ENCODE results near the gene BORCS6. TPM values are rescaled to one million over a fixed set of nuclear protein-coding genes. Genes with fewer than 3 reads are reported as not detected.
A peak's percentile ranks its signal among the peaks of the same experiment; 100 is the strongest.

The BORCS6 gene
- total RNA-seq, 1 experiment from 2014 or later = 6.4 TPM

DNA sequence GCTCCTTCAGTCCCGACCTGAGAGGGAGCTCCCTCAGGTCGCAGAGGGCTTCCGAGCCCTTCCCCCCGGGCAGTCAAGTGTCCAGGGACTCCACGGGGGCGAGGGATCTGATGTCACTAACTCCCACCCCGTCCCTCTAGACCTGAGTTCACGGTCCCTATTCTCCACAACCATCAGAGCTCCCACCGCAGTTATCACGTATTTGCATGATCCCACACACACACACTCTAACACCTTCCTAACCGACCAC is 34.1 kb downstream of the BORCS6 start:
- ATAC-seq = no peak; the same call in 1 of the 2 replicates
- Histone ChIP-seq H3K27ac (ENCODE audit: low read depth, low read length) (peak overlapping the region; percentile 56), H3K9me2 (ENCODE audit: insufficient read depth) (no peaks in the 10 kb centered on the region), H3K9ac (ENCODE audit: low read length) (peak overlapping the region; percentile 99), H3K9me3 (ENCODE audit: control insufficient read depth in 1 of 2, insufficient read depth in 1 of 2, low read depth in 1 of 2, low read length in 2 of 2) (no peaks in the 10 kb centered on the region), H3K4me3 (replicated peaks in 1 of 2; ENCODE audit: low read depth in 1 of 2, low read length in 2 of 2) (peak overlapping the region; percentile 87 to 95), H3K4me1 (ENCODE audit: control insufficient read depth in 1 of 2, insufficient read depth in 2 of 2, low read length in 2 of 2) (peaks cover 47 to 94% of the 10 kb centered on the region in 2 experiments), H2AFZ (ENCODE audit: low read depth, low read length, poor library complexity, severe bottlenecking) (no peak overlapping the region), H3K36me3 (ENCODE audit: control insufficient read depth in 1 of 2, insufficient read depth in 2 of 2, low read length in 2 of 2) (peaks cover 4 to 10% of the 10 kb centered on the region in 2 experiments; a peak in 3 of 4 replicates), H3K4me2 (ENCODE audit: low read length) (peak overlapping the region; percentile 100), H3K27me3 (ENCODE audit: insufficient read depth, low read length) (no peaks in the 10 kb centered on the region), H4K20me1 (ENCODE audit: insufficient read depth) (no peaks in the 10 kb centered on the region), H3K79me2 (ENCODE audit: insufficient read depth, low read length) (peaks cover 60% of the 10 kb centered on the region)
- TF ChIP-seq, protein P1, sequence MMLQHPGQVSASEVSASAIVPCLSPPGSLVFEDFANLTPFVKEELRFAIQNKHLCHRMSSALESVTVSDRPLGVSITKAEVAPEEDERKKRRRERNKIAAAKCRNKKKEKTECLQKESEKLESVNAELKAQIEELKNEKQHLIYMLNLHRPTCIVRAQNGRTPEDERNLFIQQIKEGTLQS (IDR thresholded peaks at IDR 0.05) = no peak
- TF ChIP-seq EZH2 (IDR thresholded peaks at IDR 0.05) (no peak), ELF1 (IDR thresholded peaks at IDR 0.05; ENCODE audit: borderline replicate concordance, low read depth) (no peak), TCF7L2 (IDR thresholded peaks at IDR 0.05; ENCODE audit: borderline replicate concordance, extremely low read depth, insufficient read depth, insufficient read length) (no peak), POLR2A (IDR thresholded peaks at IDR 0.05; ENCODE audit: borderline replicate concordance, extremely low read depth, insufficient read depth, insufficient read length) (no peak), FOSL1 (IDR thresholded peaks at IDR 0.05; ENCODE audit: low read depth) (no peak), CEBPB (IDR thresholded peaks at IDR 0.05; ENCODE audit: low read depth) (no peak), SIN3A (IDR thresholded peaks at IDR 0.05; ENCODE audit: low read depth) (no peak), EGR1 (IDR thresholded peaks at IDR 0.05; ENCODE audit: low read depth) (no peak), SP1 (IDR thresholded peaks at IDR 0.05; ENCODE audit: low read depth) (no peak), JUND (IDR thresholded peaks at IDR 0.05) (no peak)
- TF ChIP-seq, protein P2, sequence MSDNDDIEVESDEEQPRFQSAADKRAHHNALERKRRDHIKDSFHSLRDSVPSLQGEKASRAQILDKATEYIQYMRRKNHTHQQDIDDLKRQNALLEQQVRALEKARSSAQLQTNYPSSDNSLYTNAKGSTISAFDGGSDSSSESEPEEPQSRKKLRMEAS (IDR thresholded peaks at IDR 0.05) = no peak
- TF ChIP-seq, protein P3, sequence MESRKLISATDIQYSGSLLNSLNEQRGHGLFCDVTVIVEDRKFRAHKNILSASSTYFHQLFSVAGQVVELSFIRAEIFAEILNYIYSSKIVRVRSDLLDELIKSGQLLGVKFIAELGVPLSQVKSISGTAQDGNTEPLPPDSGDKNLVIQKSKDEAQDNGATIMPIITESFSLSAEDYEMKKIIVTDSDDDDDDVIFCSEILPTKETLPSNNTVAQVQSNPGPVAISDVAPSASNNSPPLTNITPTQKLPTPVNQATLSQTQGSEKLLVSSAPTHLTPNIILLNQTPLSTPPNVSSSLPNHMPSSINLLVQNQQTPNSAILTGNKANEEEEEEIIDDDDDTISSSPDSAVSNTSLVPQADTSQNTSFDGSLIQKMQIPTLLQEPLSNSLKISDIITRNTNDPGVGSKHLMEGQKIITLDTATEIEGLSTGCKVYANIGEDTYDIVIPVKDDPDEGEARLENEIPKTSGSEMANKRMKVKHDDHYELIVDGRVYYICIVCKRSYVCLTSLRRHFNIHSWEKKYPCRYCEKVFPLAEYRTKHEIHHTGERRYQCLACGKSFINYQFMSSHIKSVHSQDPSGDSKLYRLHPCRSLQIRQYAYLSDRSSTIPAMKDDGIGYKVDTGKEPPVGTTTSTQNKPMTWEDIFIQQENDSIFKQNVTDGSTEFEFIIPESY (IDR thresholded peaks at IDR 0.05; ENCODE audit: extremely low read depth, insufficient replicate concordance, low read length) = no peak
- TF ChIP-seq, protein P4, sequence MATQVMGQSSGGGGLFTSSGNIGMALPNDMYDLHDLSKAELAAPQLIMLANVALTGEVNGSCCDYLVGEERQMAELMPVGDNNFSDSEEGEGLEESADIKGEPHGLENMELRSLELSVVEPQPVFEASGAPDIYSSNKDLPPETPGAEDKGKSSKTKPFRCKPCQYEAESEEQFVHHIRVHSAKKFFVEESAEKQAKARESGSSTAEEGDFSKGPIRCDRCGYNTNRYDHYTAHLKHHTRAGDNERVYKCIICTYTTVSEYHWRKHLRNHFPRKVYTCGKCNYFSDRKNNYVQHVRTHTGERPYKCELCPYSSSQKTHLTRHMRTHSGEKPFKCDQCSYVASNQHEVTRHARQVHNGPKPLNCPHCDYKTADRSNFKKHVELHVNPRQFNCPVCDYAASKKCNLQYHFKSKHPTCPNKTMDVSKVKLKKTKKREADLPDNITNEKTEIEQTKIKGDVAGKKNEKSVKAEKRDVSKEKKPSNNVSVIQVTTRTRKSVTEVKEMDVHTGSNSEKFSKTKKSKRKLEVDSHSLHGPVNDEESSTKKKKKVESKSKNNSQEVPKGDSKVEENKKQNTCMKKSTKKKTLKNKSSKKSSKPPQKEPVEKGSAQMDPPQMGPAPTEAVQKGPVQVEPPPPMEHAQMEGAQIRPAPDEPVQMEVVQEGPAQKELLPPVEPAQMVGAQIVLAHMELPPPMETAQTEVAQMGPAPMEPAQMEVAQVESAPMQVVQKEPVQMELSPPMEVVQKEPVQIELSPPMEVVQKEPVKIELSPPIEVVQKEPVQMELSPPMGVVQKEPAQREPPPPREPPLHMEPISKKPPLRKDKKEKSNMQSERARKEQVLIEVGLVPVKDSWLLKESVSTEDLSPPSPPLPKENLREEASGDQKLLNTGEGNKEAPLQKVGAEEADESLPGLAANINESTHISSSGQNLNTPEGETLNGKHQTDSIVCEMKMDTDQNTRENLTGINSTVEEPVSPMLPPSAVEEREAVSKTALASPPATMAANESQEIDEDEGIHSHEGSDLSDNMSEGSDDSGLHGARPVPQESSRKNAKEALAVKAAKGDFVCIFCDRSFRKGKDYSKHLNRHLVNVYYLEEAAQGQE (IDR thresholded peaks at IDR 0.05; ENCODE audit: low read depth) = no peak
- ChIA-PET CTCF (interaction anchor here (1.0 to 1.2 kb wide), 2 partner anchors 17 kb away, joined by 3 to 4 read pairs; no protein-coding TSS in a partner anchor), POLR2A (interaction anchor here (0.6 to 9.4 kb wide), 6 partner anchors 17 to 92 kb away, joined by 3 to 95 read pairs (median 4); partner anchors contain the start of genes ALOXE3 and CTC1), RAD21 (ENCODE audit: low non-redundant PET in 1 of 2, low total read pairs in 2 of 2, uncharacterized antibody in 2 of 2, unreplicated experiment in 2 of 2) (no interaction called here)
- intact Hi-C loops (cut with micrococcal nuclease) = loop anchor here (1.0 to 2.0 kb wide), 2 partner anchors 17 to 35 kb away; no protein-coding TSS in a partner anchor
- no TSS peak for BruUV-seq (replicated peaks)
- DNase-seq (ENCODE audit: low read depth, low spot score) = no peak
